ENCODE measurements around the gene PDE4B. TPM values are rescaled to one million over a fixed set of nuclear protein-coding genes. Genes with fewer than 3 reads are reported as not detected.
A peak's percentile ranks its signal among the peaks of the same experiment; 100 is the strongest.

Gene PDE4B
- total RNA-seq, 1 donor from 2014 or later = 7.6 TPM

GRCh38 chr1:66258404-66259105, 465.9 kb downstream of the PDE4B start:
- no peak overlapping the region for H2AFZ ChIP-seq (ENCODE audit: low read depth, low read length)
- H3K27ac Mint-ChIP-seq (ENCODE audit: unreplicated experiment) = peak overlapping the region; percentile 7

GRCh38 chr1:66261364-66261763, 468.7 kb downstream of the PDE4B start:
- DNase-seq (ENCODE audit: low read depth) (no peak), FAIRE-seq (peak; percentile 55)
- Histone ChIP-seq H3K4me1 (ENCODE audit: insufficient read depth, low read length) (peaks cover 1% of the 10 kb centered on the region), H3K79me2 (ENCODE audit: insufficient read depth, low read length) (no peaks in the 10 kb centered on the region), H3K9ac (ENCODE audit: low read length) (no peak overlapping the region), H3K36me3 (ENCODE audit: insufficient read depth, low read length) (no peaks in the 10 kb centered on the region), H3K9me3 (ENCODE audit: insufficient read depth, low read depth, low read length) (no peaks in the 10 kb centered on the region), H3K27ac (ENCODE audit: low read depth, low read length) (no peak overlapping the region), H3K4me3 (ENCODE audit: insufficient read depth, low read depth, low read length) (no peak overlapping the region), H2AFZ (ENCODE audit: low read depth, low read length) (no peak overlapping the region), H3K27me3 (ENCODE audit: insufficient read depth, low read length) (no peaks in the 10 kb centered on the region), H4K20me1 (ENCODE audit: insufficient read depth, low read length) (no peaks in the 10 kb centered on the region), H3K4me2 (ENCODE audit: low read length) (no peak overlapping the region)
- Mint-ChIP-seq H3K4me3 (ENCODE audit: unreplicated experiment) (no peak overlapping the region), H3K36me3 (ENCODE audit: low read depth, unreplicated experiment) (no peaks in the 10 kb centered on the region), H3K27ac (ENCODE audit: unreplicated experiment) (no peak overlapping the region), H3K9me3 (ENCODE audit: unreplicated experiment) (peaks cover 2% of the 10 kb centered on the region), H3K4me1 (ENCODE audit: low read depth, unreplicated experiment) (peaks cover 35% of the 10 kb centered on the region), H3K27me3 (ENCODE audit: low read depth, unreplicated experiment) (no peaks in the 10 kb centered on the region)
- no peak for TF ChIP-seq EZH2 (IDR thresholded peaks at IDR 0.05; ENCODE audit: insufficient read depth, low read length)
- TF ChIP-seq CTCF (IDR thresholded peaks at IDR 0.05; ENCODE audit: insufficient read depth, low read depth, low read length) = no peak

More at GRCh38 chr1:66258404-66259105, 465.9 kb downstream of the PDE4B start:
- Histone ChIP-seq H3K27me3 (ENCODE audit: insufficient read depth, low read length) (no peaks in the 10 kb centered on the region), H3K4me1 (ENCODE audit: insufficient read depth, low read length) (no peaks in the 10 kb centered on the region), H3K4me2 (ENCODE audit: low read length) (no peak overlapping the region), H3K9me3 (ENCODE audit: insufficient read depth, low read depth, low read length) (no peaks in the 10 kb centered on the region), H3K9ac (ENCODE audit: low read length) (no peak overlapping the region), H3K79me2 (ENCODE audit: insufficient read depth, low read length) (no peaks in the 10 kb centered on the region), H3K27ac (ENCODE audit: low read depth, low read length) (no peak overlapping the region), H3K4me3 (ENCODE audit: insufficient read depth, low read depth, low read length) (no peak overlapping the region), H3K36me3 (ENCODE audit: insufficient read depth, low read length) (no peaks in the 10 kb centered on the region), H4K20me1 (ENCODE audit: insufficient read depth, low read length) (no peaks in the 10 kb centered on the region)
- H3K4me3 Mint-ChIP-seq (ENCODE audit: unreplicated experiment) = no peak overlapping the region
- peaks cover 30% of the 10 kb centered on the region for H3K4me1 Mint-ChIP-seq (ENCODE audit: low read depth, unreplicated experiment)
- H3K9me3 Mint-ChIP-seq (ENCODE audit: unreplicated experiment) = no peaks in the 10 kb centered on the region
- no peaks in the 10 kb centered on the region for H3K36me3 Mint-ChIP-seq (ENCODE audit: low read depth, unreplicated experiment)
- TF ChIP-seq EZH2 (IDR thresholded peaks at IDR 0.05; ENCODE audit: insufficient read depth, low read length) (no peak), CTCF (IDR thresholded peaks at IDR 0.05; ENCODE audit: insufficient read depth, low read depth, low read length) (no peak)
- H3K27me3 Mint-ChIP-seq (ENCODE audit: low read depth, unreplicated experiment) = no peaks in the 10 kb centered on the region
- DNase-seq (ENCODE audit: low read depth) = no peak
- FAIRE-seq = no peak
